H1 (cell line): ENCODE measurements around the gene TBC1D4. TPM values are rescaled to one million over a fixed set of nuclear protein-coding genes. Genes with fewer than 3 reads are reported as not detected.

ENCODE experiments used
- CTCF ChIP-seq, 3 experiments: IDR thresholded peaks; 1 replicate in 2 of 3; 2 replicates in 1 of 3; pipeline versions ENCODE4 v1.5.1 to v1.6.1; 2011; ENCODE audit warnings: low read length in 3 of 3, mild to moderate bottlenecking in 3 of 3, inconsistent platforms in 2 of 3, low read depth in 1 of 3, moderate library complexity in 1 of 3; ENCODE audit not compliant: insufficient read depth in 1 of 3; ENCODE audit errors: control extremely low read depth in 1 of 3
- HDAC6 ChIP-seq: IDR thresholded peaks from one replicate; pipeline ENCODE4 v1.7.1; 2012; ENCODE audit warnings: low read depth, mild to moderate bottlenecking, inconsistent platforms, low read length, moderate library complexity
- POLR2AphosphoS5 ChIP-seq: IDR thresholded peaks from 2 replicates; pipeline ENCODE4 v1.6.1; 2011; ENCODE audit warnings: low read depth, low read length
- SIX5 ChIP-seq: IDR thresholded peaks from 2 replicates; pipeline ENCODE4 v1.6.1; 2011; ENCODE audit warnings: mild to moderate bottlenecking, low read depth, low read length
- SP4 ChIP-seq: IDR thresholded peaks from 2 replicates; pipeline ENCODE4 v1.6.1; 2012; ENCODE audit warnings: low read length, inconsistent platforms
- polyA plus RNA-seq, 7 experiments: library from polyadenylated mRNA; depleted of rRNA in 3 of 7; stranded (reverse) in 5 of 7; unstranded in 2 of 7; fragments of >200 nt in 5 of 7; fragments of 200-250 nt in 2 of 7; gene quantifications; 1 replicate in 5 of 7; 2 replicates in 1 of 7; 4 replicates in 1 of 7; pipeline versions ENCODE4 v1.2.1 to v1.2.3, GENCODE V29; 2011 to 2013; ENCODE audit warnings: missing spikeins in 2 of 7, mixed read lengths in 2 of 7
- total RNA-seq: library from RNA; stranded (reverse); fragmentation: NEBNext Ultra II Directional; extraction: Animal tissue kit (Norgen Biotek cat#: 25700); gene quantifications from 2 replicates; pipeline ENCODE4 v1.2.1, GENCODE V29; 2021

Gene TBC1D4
- total and polyA plus RNA-seq, 2 of the 8 experiments (the other 6 are each of a cell fraction or from before 2014, with no cell fraction given), result 16.7 to 39.0 TPM

- TF ChIP-seq HDAC6 (no peak), SP4 (no peak), CTCF (IDR thresholded peaks at IDR 0.05; ENCODE audit: control extremely low read depth in 1 of 3, insufficient read depth in 1 of 3, low read depth in 1 of 3, low read length in 3 of 3) (no peak), SIX5 (no peak), POLR2AphosphoS5 (no peak)
These were observed 160.9 kb downstream of the TBC1D4 start (continued) for GRCh38 chr13:75321084-75321483.
